HG03097 (cell line): ENCODE measurements around the gene SELENOS.

Source experiments
- ATAC-seq: cut with Tn5 transposase; IDR thresholded peaks from one replicate; pipeline ENCODE4 v1.9.1; 2021; ENCODE audit not compliant: unreplicated experiment, low FRiP score

Gene SELENOS

GRCh38 chr15:101277943-101278564 lies 769 bp upstream of the SELENOS start:
- no peak for ATAC-seq

- peak; percentile 33 for ATAC-seq
Measured at GRCh38 chr15:101276501-101277037, 716 bp downstream of the SELENOS start.

- ATAC-seq: no peak
Measured at GRCh38 chr15:101275018-101275417, 2.3 kb downstream of the SELENOS start.

GRCh38 chr15:101273534-101273933 lies 3.8 kb downstream of the SELENOS start:
- ATAC-seq: no peak

GRCh38 chr15:101272584-101272983 lies 4.7 kb downstream of the SELENOS start:
- no peak for ATAC-seq

DNA sequence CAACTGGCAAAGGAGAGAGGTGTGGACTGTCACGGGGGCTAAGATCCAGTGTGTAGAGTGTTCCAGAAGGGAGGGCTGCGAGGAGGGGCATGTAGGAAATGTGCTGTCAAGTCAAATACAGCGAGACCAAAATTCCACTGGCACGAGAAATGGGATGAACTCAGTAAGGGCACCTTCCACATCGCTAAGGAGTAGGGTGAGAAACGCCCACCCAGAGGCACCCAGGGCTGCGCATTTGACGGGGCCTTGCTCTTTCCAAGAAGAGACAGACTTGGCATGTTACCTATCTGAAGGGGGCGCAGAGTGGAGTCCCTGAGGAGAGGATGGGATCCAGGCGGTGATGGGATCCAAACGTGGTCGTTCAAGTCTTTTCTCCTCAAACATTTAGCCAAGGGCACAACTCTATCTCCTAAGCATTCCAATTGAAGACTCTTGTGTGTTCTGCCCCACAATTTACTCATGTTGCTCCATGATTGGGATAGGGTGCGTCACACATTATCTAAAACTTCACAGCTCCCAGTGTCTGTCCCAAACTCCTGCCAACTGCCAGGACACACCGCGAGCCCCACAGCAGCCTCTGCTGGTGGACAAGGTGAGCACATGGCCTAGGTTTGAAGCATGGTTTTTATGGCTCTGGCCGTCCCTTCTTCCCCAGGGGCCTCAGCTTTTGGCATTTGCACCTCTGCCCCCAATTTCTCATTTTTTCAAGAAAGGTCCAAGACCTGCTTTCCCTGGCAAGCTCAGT lies 7.6 kb downstream of the SELENOS start:
- ATAC-seq: no peak

GRCh38 chr15:101267320-101268104 lies 9.8 kb downstream of the SELENOS start:
- no peak for ATAC-seq

GRCh38 chr15:101266787-101267186 lies 10.5 kb downstream of the SELENOS start:
- ATAC-seq: no peak

GRCh38 chr15:101266034-101266433 lies 11.3 kb downstream of the SELENOS start:
- no peak for ATAC-seq

DNA sequence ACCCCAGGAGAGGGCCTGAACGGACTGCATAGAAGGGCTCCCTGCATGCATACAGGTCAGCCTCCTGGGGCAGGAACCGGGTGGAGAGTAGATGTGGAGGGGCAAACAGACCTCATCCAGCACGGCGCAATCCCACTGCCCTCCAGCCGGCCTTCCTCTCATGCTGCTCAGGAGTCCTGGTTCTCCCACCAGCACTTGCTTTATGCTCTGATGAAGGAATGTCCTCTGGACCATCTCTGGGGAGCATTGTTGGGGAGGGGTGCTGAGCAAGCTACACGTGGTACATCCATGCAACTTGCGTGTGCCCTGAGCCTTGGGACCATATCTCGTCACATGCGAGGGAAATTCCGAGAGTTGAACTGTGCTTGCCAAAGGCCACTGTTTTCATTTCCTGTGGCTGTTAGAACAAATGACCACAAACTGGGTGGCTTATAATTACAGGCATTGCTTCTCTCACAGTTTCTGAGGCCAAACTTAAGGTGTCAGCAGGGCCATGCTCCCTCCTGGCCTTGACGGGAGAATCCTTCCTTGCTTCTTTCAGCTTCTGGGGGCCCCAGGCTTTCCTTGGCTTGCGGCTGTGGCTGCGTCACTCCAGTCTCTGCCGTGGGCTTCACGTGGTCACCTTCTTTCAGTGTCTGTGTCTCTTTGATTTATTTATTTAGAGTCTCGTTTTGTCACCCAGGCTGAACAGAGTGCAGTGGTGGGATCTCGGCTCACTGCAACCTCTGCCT lies 12.2 kb downstream of the SELENOS start:
- no peak for ATAC-seq

DNA sequence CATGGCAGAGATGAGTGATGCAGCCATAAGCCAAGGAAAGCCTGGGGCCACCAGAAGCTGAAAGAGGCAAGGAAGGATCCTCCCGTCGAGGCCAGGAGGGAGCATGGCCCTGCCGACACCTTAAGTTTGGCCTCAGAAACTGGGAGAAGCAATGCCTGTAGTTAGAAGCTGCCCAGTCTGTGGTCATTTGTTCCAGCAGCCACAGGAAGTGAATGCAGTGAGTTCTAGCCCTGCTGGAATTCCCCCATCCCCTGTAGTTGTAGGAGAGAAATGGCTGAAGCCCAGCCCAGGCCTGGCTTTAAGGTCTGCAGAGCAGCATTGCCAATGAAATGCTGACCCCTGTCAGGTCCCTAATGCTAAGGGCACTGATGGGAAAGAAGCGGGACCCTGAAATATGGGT lies 13.3 kb downstream of the SELENOS start:
- no peak for ATAC-seq

GRCh38 chr15:101262551-101262950 lies 14.7 kb downstream of the SELENOS start:
- no peak for ATAC-seq

GRCh38 chr15:101258238-101259144 lies 18.8 kb downstream of the SELENOS start:
- ATAC-seq: no peak

GRCh38 chr15:101256757-101257156 lies 20.5 kb downstream of the SELENOS start:
- no peak for ATAC-seq

DNA sequence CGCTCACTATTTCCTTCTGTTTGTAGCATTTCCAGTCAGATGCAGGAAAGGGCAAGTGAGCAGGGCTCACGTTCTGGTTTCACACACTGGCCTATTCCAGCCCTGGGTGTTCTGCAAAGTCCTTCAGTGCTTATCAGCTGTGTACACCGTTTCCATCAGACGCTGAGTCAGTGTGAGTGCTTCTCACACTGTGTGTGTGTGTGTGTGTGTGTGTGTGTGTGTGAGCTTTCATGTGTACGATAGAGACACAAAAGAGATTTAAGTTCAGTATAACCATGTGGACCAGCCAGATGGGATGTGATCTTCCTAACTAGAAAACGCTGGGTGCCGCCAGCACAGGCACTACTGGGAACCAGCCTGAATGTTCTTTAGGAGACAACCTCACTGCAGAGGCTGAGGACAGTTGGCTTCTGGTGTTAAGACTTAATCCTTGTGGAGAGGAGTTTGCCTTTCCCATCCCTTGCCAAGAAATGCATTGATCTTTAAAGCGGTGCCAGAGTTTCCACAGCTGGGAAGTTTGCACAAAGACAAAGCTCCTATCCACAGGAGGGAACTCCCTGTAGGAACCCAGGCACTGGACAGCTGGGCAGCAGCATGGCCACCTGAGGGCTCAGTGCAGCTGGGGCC lies 21.6 kb downstream of the SELENOS start:
- ATAC-seq: no peak

- no peak for ATAC-seq
Measured at GRCh38 chr15:101255051-101255395, 22.3 kb downstream of the SELENOS start.

GRCh38 chr15:101254157-101255050 lies 22.9 kb downstream of the SELENOS start:
- no peak for ATAC-seq

GRCh38 chr15:101252836-101253235 lies 24.4 kb downstream of the SELENOS start:
- ATAC-seq: no peak
